Mesendoderm (in vitro differentiated cells): ENCODE measurements around the gene PTPRD.
A peak's percentile ranks its signal among the peaks of the same experiment; 100 is the strongest.

ENCODE experiments used
- DNase-seq: peaks from one replicate; pipeline ENCODE4 v3.0.0; 2013
- H2AK5ac ChIP-seq: 2 replicates; pipeline ENCODE4 v1.6.1; 2013; ENCODE audit warnings: low read length, inconsistent platforms
- H2BK120ac ChIP-seq: 2 replicates; pipeline ENCODE4 v1.6.1; 2013; ENCODE audit warnings: low read depth, mild to moderate bottlenecking, low read length, moderate library complexity, mixed read lengths
- H2BK15ac ChIP-seq: replicated peaks from 2 replicates; pipeline ENCODE4 v1.6.1; 2013; ENCODE audit warnings: low read depth, mild to moderate bottlenecking, moderate library complexity
- H2BK5ac ChIP-seq: 2 replicates; pipeline ENCODE4 v1.6.1; 2013; ENCODE audit warnings: low read length, inconsistent platforms
- H3K18ac ChIP-seq: 2 replicates; pipeline ENCODE4 v1.6.1; 2013; ENCODE audit warnings: mild to moderate bottlenecking, low read length, mixed read lengths
- H3K23ac ChIP-seq: one replicate; pipeline ENCODE4 v1.6.1; 2013; ENCODE audit warnings: low read length
- H3K27ac ChIP-seq: 2 replicates; pipeline ENCODE4 v1.5.1; 2013; ENCODE audit warnings: low read depth, mild to moderate bottlenecking, inconsistent platforms, low read length, moderate library complexity
- H3K27me3 ChIP-seq: 2 replicates; pipeline ENCODE4 v1.6.1; 2013; ENCODE audit warnings: low read length, control low read depth, mild to moderate bottlenecking, inconsistent platforms; ENCODE audit not compliant: insufficient read depth, poor library complexity
- H3K36me3 ChIP-seq: 2 replicates; pipeline ENCODE4 v1.6.1; 2013; ENCODE audit warnings: low read length, inconsistent platforms; ENCODE audit not compliant: control insufficient read depth, insufficient read depth
- H3K4ac ChIP-seq: one replicate; pipeline ENCODE4 v1.6.1; 2013; ENCODE audit warnings: low read depth, mild to moderate bottlenecking, low read length, moderate library complexity
- H3K4me1 ChIP-seq: 2 replicates; pipeline ENCODE4 v1.6.1; 2013; ENCODE audit warnings: low read depth, low read length, inconsistent platforms; ENCODE audit not compliant: control insufficient read depth
- H3K4me2 ChIP-seq: 2 replicates; pipeline ENCODE4 v1.6.1; 2013; ENCODE audit warnings: low read length
- H3K4me3 ChIP-seq: 2 replicates; pipeline ENCODE4 v1.5.1; 2013; ENCODE audit warnings: mild to moderate bottlenecking, low read length
- H3K56ac ChIP-seq: one replicate; pipeline ENCODE4 v1.6.1; 2013; ENCODE audit warnings: low read length
- H3K79me1 ChIP-seq: 2 replicates; pipeline ENCODE4 v1.6.1; 2013; ENCODE audit warnings: low read length, inconsistent platforms
- H3K79me2 ChIP-seq: 2 replicates; pipeline ENCODE4 v1.6.1; 2013; ENCODE audit warnings: mild to moderate bottlenecking, low read length; ENCODE audit not compliant: control insufficient read depth, insufficient read depth
- H3K9ac ChIP-seq: 2 replicates; pipeline ENCODE4 v1.6.1; 2013; ENCODE audit warnings: low read length, inconsistent platforms
- H4K5ac ChIP-seq: one replicate; pipeline ENCODE4 v1.6.1; 2013; ENCODE audit warnings: low read length
- H4K8ac ChIP-seq: one replicate; pipeline ENCODE4 v1.6.1; 2013; ENCODE audit warnings: low read depth, mild to moderate bottlenecking, control low read depth, low read length, moderate library complexity
- WGBS: extraction: QIAGEN DNeasy Blood & Tissue Kit; methylation state at CpG from one replicate; pipeline ENCODE4 v1.1.7; 2013; ENCODE audit warnings: low lambda C conversion rate, missing lambda C conversion rate; ENCODE audit not compliant: insufficient coverage; ENCODE audit errors: extremely low coverage; 5-methylcytosine and 5-hydroxymethylcytosine counted together

The PTPRD gene

DNA sequence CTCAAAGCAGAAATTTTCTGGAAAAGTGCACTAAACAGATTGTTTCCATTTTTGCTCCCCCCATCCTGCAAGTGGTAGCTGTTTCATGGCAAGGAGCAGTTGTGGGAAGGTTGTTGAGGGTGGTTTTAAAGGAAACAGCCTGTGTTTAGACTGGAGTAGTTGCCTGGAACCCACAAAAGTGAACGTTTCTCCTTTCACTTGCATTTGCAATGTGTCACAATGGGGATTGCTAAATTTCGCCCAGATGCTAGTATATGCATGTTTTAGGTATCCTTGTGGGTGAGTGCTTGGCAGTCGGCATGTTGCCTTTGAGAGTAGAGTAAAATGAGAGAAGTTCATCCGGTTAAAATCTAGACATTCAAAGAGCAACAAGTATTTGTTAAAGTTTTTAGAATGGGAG is 1713.3 kb downstream of the PTPRD start:
- Histone ChIP-seq H3K36me3 (no peaks in the 10 kb centered on the region), H4K8ac (no peak overlapping the region), H3K4me1 (peaks cover 1% of the 10 kb centered on the region), H3K79me1 (no peaks in the 10 kb centered on the region), H3K79me2 (no peaks in the 10 kb centered on the region), H3K9ac (no peak overlapping the region), H3K4me2 (no peak overlapping the region), H2AK5ac (no peak overlapping the region), H3K18ac (no peak overlapping the region), H3K27me3 (no peaks in the 10 kb centered on the region), H2BK5ac (no peak overlapping the region), H3K4me3 (no peak overlapping the region), H2BK120ac (no peak overlapping the region), H4K5ac (no peak overlapping the region), H3K56ac (no peak overlapping the region), H3K23ac (no peak overlapping the region), H3K4ac (no peak overlapping the region), H2BK15ac (no peak overlapping the region), H3K27ac (no peak overlapping the region)
- no CpG with 5 or more reads among the region's 4 CpGs for WGBS
- no peak for DNase-seq

DNA sequence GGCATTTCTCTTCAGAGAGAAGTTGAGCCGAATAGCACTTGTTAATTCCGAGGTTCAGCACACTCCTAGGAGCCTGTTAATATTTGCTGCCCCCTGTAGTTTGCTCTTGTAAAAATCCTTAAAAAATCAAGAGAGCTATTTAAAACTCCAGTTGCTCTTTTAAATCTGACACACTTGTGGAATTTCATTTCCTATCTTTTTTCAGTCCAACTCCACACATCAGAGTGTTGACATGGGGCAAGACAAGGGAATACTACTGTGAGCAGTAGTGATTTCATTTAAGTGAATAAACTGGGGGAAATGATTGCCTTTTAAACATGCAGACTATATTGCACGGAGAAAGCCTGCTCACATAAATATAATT is 1717.0 kb downstream of the PTPRD start:
- no peaks in the 10 kb centered on the region for H3K27me3 ChIP-seq
- no peak overlapping the region for H2BK5ac ChIP-seq
- H3K4ac ChIP-seq, result no peak overlapping the region

DNA sequence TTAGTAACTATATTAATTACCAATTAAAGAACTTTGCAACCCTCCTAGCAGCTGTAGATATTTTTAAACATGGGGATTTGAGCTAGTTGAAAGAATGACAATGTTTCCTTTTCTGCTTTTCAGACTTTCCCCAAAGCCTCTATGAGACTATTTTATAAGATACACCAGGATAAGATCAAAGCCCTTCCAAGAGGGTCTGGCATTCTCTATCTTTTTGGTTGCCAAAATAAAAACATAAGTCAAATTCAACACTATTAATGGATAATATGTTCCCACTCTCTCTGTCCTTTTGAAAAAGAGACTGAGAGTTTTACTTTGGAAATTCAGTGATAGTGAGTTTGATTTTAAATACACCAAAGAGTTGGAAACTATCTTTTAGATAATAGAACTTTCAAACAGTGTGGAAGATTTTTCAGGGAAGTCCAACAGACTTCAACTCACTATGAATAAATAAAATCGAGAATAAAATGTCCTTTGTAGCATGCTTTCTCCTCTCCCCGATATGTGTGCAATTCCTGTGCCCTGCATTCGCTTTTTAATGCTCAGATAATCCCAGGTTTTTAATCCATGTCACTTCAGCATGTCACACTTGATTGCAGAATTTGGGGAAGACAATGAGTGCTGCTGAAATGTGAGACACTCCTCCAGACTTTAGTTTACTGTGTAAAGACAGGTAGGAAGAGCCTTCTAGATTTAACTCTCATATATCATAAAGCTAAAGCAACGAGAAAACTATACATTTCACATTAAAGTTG is 1717.5 kb downstream of the PTPRD start:
- no CpG with 5 or more reads among the region's 4 CpGs for WGBS
- H3K4me1 ChIP-seq, result peaks cover 1% of the 10 kb centered on the region
- H3K79me1 ChIP-seq, result no peaks in the 10 kb centered on the region
- H3K56ac ChIP-seq, result peak overlapping the region; percentile 40
- H3K4ac ChIP-seq, result no peak overlapping the region
- no peak overlapping the region for H3K23ac ChIP-seq
- H2AK5ac ChIP-seq, result no peak overlapping the region
- H3K27me3 ChIP-seq, result no peaks in the 10 kb centered on the region
- DNase-seq, result no peak
- H3K18ac ChIP-seq, result no peak overlapping the region
- no peak overlapping the region for H2BK120ac ChIP-seq
- H3K36me3 ChIP-seq, result no peaks in the 10 kb centered on the region
- no peak overlapping the region for H3K4me3 ChIP-seq
- no peak overlapping the region for H2BK5ac ChIP-seq
- no peak overlapping the region for H2BK15ac ChIP-seq
- H3K9ac ChIP-seq, result no peak overlapping the region
- H4K5ac ChIP-seq, result no peak overlapping the region
- no peak overlapping the region for H3K4me2 ChIP-seq
- H4K8ac ChIP-seq, result no peak overlapping the region
- no peak overlapping the region for H3K27ac ChIP-seq
- no peaks in the 10 kb centered on the region for H3K79me2 ChIP-seq

More for the DNA sequence above, 1717.0 kb downstream of the PTPRD start:
- no CpG with 5 or more reads among the region's 3 CpGs for WGBS
- H2BK120ac ChIP-seq, result no peak overlapping the region
- no peak overlapping the region for H2AK5ac ChIP-seq
- H3K18ac ChIP-seq, result no peak overlapping the region
- no peak overlapping the region for H4K8ac ChIP-seq
- H3K4me3 ChIP-seq, result no peak overlapping the region
- no peak overlapping the region for H3K9ac ChIP-seq
- H3K23ac ChIP-seq, result no peak overlapping the region
- DNase-seq, result peak; percentile 63
- no peak overlapping the region for H3K56ac ChIP-seq
- H4K5ac ChIP-seq, result no peak overlapping the region
- H3K79me1 ChIP-seq, result no peaks in the 10 kb centered on the region
- H3K36me3 ChIP-seq, result no peaks in the 10 kb centered on the region
- no peak overlapping the region for H3K4me2 ChIP-seq
- H2BK15ac ChIP-seq, result no peak overlapping the region
- no peak overlapping the region for H3K27ac ChIP-seq
- H3K79me2 ChIP-seq, result no peaks in the 10 kb centered on the region
- H3K4me1 ChIP-seq, result peaks cover 1% of the 10 kb centered on the region

DNA sequence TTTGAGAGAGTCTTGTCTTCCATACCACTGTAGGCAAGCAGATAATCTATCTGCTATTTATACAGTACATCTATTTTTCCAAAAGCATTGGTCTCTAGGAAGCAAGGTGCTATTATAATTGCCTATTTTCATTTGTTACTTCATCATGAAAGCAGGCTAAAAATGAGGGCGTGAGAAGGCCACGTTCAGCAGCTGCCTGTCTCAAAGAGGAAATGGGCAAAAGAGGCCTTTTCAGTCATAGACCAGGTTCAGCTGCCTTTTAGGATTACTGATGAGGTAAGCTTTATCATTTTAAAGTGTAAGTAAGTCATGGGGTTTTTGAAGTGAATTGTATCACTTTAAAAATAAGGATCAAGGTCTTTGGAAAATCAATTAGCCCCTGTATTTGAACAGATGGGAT is 1722.1 kb downstream of the PTPRD start:
- no peak overlapping the region for H2BK15ac ChIP-seq
- no peak for DNase-seq
- no peaks in the 10 kb centered on the region for H3K79me2 ChIP-seq
- H4K5ac ChIP-seq, result no peak overlapping the region
- H3K56ac ChIP-seq, result no peak overlapping the region
- H3K79me1 ChIP-seq, result no peaks in the 10 kb centered on the region
- H3K27ac ChIP-seq, result no peak overlapping the region
- no CpG with 5 or more reads among the region's 2 CpGs for WGBS
- no peak overlapping the region for H3K9ac ChIP-seq
- H3K27me3 ChIP-seq, result no peaks in the 10 kb centered on the region
- no peaks in the 10 kb centered on the region for H3K36me3 ChIP-seq
- no peak overlapping the region for H4K8ac ChIP-seq
- no peak overlapping the region for H3K4ac ChIP-seq
- H2BK120ac ChIP-seq, result no peak overlapping the region
- no peak overlapping the region for H2BK5ac ChIP-seq
- no peak overlapping the region for H3K18ac ChIP-seq
- no peak overlapping the region for H2AK5ac ChIP-seq
- H3K23ac ChIP-seq, result no peak overlapping the region
- H3K4me3 ChIP-seq, result no peak overlapping the region
- H3K4me2 ChIP-seq, result no peak overlapping the region
- peaks cover 1% of the 10 kb centered on the region for H3K4me1 ChIP-seq

DNA sequence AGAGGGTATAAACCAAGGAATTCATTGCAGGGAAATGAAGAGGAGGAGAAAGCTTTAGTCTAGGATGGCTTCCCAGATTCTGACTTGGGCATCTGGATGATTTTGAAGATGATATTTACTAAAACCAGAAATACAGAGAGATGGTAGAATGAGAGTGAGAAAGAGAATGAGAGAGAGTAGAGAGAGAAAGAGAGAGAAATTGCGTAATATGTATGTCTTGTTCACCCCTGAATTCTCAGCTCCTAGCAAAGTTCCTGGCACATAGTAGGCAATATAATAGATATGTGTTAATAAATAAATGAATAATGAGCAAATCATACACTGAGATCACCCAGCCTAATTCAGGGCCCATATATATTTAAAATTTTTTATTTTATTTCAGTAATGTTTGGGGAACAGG is 1723.7 kb downstream of the PTPRD start:
- H3K4me3 ChIP-seq, result no peak overlapping the region
- H3K79me2 ChIP-seq, result no peaks in the 10 kb centered on the region
- H3K79me1 ChIP-seq, result no peaks in the 10 kb centered on the region
- no peak overlapping the region for H3K56ac ChIP-seq
- no peak overlapping the region for H3K23ac ChIP-seq
- H4K5ac ChIP-seq, result no peak overlapping the region
- no peak overlapping the region for H4K8ac ChIP-seq
- no peak overlapping the region for H2BK15ac ChIP-seq
- H3K4ac ChIP-seq, result no peak overlapping the region
- H3K4me1 ChIP-seq, result no peaks in the 10 kb centered on the region
- no peak overlapping the region for H2BK5ac ChIP-seq
- H3K27me3 ChIP-seq, result no peaks in the 10 kb centered on the region
- H2AK5ac ChIP-seq, result no peak overlapping the region
- WGBS, result 100% methylated on average over 1 of the region's 1 CpG
- no peaks in the 10 kb centered on the region for H3K36me3 ChIP-seq
- no peak overlapping the region for H3K4me2 ChIP-seq
- no peak overlapping the region for H3K9ac ChIP-seq
- no peak overlapping the region for H2BK120ac ChIP-seq
- H3K18ac ChIP-seq, result no peak overlapping the region
- H3K27ac ChIP-seq, result no peak overlapping the region
- no peak for DNase-seq

DNA sequence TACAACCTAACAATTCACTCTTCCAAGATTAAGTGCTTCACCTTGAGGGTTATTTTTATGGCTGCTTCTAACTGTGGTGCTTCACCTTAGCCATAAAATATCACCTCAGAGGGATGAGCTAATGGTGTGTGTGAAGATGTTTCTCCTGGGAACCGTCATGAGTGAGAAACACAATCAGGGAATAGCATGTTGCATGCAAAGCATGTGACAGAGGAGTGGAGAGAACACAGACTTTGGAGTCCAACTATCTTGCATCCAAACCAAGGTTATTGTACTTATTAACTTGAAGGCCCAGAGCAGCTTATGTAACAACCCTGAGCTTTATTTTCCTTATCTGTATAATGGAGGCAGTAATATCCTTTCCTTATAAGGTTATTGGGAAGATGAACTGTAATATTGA is 1724.2 kb downstream of the PTPRD start:
- Histone ChIP-seq H2AK5ac (no peak overlapping the region), H2BK15ac (no peak overlapping the region), H4K8ac (no peak overlapping the region), H2BK5ac (no peak overlapping the region), H3K18ac (no peak overlapping the region), H3K4me3 (no peak overlapping the region), H3K23ac (no peak overlapping the region), H3K36me3 (no peaks in the 10 kb centered on the region), H3K9ac (no peak overlapping the region), H3K56ac (no peak overlapping the region), H3K79me2 (no peaks in the 10 kb centered on the region), H3K4me1 (no peaks in the 10 kb centered on the region), H4K5ac (no peak overlapping the region), H3K4ac (no peak overlapping the region), H3K4me2 (no peak overlapping the region), H2BK120ac (no peak overlapping the region), H3K27ac (no peak overlapping the region), H3K27me3 (no peaks in the 10 kb centered on the region), H3K79me1 (no peaks in the 10 kb centered on the region)
- WGBS, result no CpG with 5 or more reads among the region's 1 CpG
- DNase-seq, result no peak
